IPS-15b (cell line): ENCODE results near the gene ZNF644.
"Not testable (repeated sequence)": the region's sequence is repeated elsewhere in the genome, so short reads cannot be mapped to it uniquely, and the experiment has no call there.

Experiments
- H3K27me3 ChIP-seq: one replicate; pipeline ENCODE4 v1.6.1; 2013; ENCODE audit warnings: low read length; ENCODE audit not compliant: control insufficient read depth, insufficient read depth
- H3K36me3 ChIP-seq: one replicate; pipeline ENCODE4 v1.6.1; 2013; ENCODE audit warnings: low read length; ENCODE audit not compliant: control insufficient read depth, insufficient read depth
- H3K4me1 ChIP-seq: one replicate; pipeline ENCODE4 v1.6.1; 2013; ENCODE audit warnings: mild to moderate bottlenecking, low read length; ENCODE audit not compliant: control insufficient read depth, insufficient read depth
- H3K4me3 ChIP-seq: one replicate; pipeline ENCODE4 v1.5.1; 2013; ENCODE audit warnings: low read depth, low read length
- H3K9ac ChIP-seq: one replicate; pipeline ENCODE4 v1.6.1; 2013; ENCODE audit warnings: low read depth, mild to moderate bottlenecking, low read length
- H3K9me3 ChIP-seq: one replicate; pipeline ENCODE4 v1.6.1; 2013; ENCODE audit warnings: mild to moderate bottlenecking, low read length; ENCODE audit not compliant: control insufficient read depth, insufficient read depth

Gene ZNF644

GRCh38 chr1:91044776-91045175 lies 22.9 kb upstream of the ZNF644 start:
- not testable (repeated sequence) for H3K4me1 ChIP-seq, H3K27me3 ChIP-seq, H3K36me3 ChIP-seq, H3K9me3 ChIP-seq, H3K9ac ChIP-seq, H3K4me3 ChIP-seq

- H3K4me3 ChIP-seq, H3K36me3 ChIP-seq, H3K9ac ChIP-seq, H3K4me1 ChIP-seq, H3K9me3 ChIP-seq: not testable (repeated sequence)
- H3K27me3 ChIP-seq, result peaks cover 12% of the 10 kb centered on the region
These were observed 20.5 kb upstream of the ZNF644 start for GRCh38 chr1:91042372-91042771.

- Histone ChIP-seq H3K9me3 (no peaks in the 10 kb centered on the region), H3K9ac (no peak overlapping the region), H3K36me3 (no peaks in the 10 kb centered on the region), H3K4me1 (no peaks in the 10 kb centered on the region), H3K4me3 (no peak overlapping the region), H3K27me3 (peaks cover 15% of the 10 kb centered on the region)
These were observed 16.7 kb upstream of the ZNF644 start for GRCh38 chr1:91038582-91038981.

DNA sequence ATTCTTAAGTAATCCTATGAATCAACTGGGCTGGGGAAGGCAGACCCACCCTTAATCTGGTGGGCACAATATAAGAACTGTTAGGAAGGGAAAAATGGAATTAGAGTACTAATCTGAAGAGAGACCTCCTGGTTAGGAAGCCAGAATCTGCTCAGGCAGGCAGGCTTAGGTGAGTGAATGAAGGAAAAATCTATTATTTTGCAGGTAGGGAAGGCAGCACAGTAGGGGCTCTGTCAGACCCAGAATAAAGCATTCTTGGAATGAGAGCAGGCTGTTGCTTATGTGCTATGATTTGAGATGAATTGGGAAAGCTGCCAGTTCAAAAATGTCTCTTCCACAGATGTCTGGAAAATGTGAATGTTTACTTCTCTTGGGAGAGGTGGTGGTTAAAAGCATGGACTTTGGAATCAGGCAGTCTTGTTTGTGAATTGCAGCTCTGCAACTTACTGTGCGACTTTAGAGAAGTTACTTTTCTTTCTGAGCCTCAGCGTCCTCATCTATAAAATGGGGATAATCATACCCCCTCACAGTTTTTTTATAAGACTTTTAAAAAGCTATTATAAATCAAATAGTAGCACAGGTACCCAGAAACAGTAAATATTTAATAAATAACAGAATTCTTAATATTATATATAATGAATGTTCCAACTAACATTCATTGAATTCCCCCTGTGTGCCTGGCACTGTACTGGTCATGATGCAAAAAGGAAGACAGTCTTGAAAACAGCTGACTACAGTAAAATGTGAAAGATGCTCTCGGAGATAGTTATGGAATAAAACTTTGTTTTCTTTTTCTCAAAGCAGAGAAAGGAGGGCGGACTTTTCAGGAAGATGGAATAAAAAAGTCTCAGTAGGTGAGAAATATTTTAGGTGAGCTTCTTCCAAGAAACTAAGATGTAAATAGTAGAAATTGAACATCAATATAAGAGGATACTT lies 15.3 kb upstream of the ZNF644 start:
- no peak overlapping the region for H3K9ac ChIP-seq
- no peaks in the 10 kb centered on the region for H3K4me1 ChIP-seq
- H3K4me3 ChIP-seq, result no peak overlapping the region
- H3K9me3 ChIP-seq, result no peaks in the 10 kb centered on the region
- peaks cover 15% of the 10 kb centered on the region for H3K27me3 ChIP-seq
- H3K36me3 ChIP-seq, result no peaks in the 10 kb centered on the region

DNA sequence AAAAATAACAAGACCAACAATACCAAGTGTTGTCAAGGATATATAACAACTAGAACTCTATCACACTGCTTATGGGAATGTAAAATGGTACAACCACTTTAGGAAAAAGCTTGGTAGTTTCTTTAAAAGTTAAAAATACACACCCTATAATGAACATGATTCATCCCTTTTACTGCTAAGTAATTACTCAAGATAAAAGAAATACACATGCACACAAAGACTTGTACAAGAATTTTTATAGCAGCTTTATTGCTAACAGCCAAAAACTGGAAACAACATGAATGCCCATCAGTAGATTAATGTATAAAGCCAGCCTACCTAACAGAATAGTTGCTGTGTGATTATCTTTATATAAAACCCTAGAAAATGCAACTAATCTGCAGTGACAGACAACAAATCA lies 10.5 kb upstream of the ZNF644 start:
- H3K27me3 ChIP-seq, result peaks cover 3% of the 10 kb centered on the region
- H3K9ac ChIP-seq, result no peak overlapping the region
- H3K4me1 ChIP-seq, result no peaks in the 10 kb centered on the region
- H3K36me3 ChIP-seq, result no peaks in the 10 kb centered on the region
- H3K9me3 ChIP-seq, result no peaks in the 10 kb centered on the region
- no peak overlapping the region for H3K4me3 ChIP-seq

DNA sequence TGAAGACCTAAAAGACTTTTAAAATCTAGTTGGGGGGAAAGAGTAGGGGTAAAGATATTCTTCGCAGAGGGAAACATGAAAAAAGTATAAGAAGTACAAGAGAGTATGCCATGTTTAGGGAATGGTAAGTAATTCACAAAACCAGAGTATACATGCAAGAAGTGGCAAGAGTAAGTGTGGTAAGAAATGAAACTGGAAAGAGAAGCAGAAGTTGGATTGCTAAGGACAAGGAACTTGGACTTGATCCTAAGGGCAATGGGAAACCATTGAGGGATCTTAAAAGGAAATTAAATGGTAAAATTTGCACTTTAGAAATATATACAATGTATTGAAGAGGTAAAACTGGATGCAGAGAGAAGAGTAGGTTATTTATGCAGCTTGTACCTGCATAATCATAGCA lies 9.2 kb upstream of the ZNF644 start:
- H3K4me3 ChIP-seq, result no peak overlapping the region
- H3K4me1 ChIP-seq, result no peaks in the 10 kb centered on the region
- H3K9me3 ChIP-seq, result no peaks in the 10 kb centered on the region
- no peaks in the 10 kb centered on the region for H3K27me3 ChIP-seq
- H3K9ac ChIP-seq, result no peak overlapping the region
- no peaks in the 10 kb centered on the region for H3K36me3 ChIP-seq

- H3K9ac ChIP-seq, result no peak overlapping the region
- H3K36me3 ChIP-seq, result no peaks in the 10 kb centered on the region
- H3K27me3 ChIP-seq, result no peaks in the 10 kb centered on the region
- H3K9me3 ChIP-seq, result no peaks in the 10 kb centered on the region
- no peak overlapping the region for H3K4me3 ChIP-seq
- peaks cover 11% of the 10 kb centered on the region for H3K4me1 ChIP-seq
These were observed 4.9 kb upstream of the ZNF644 start for GRCh38 chr1:91026777-91027176.

DNA sequence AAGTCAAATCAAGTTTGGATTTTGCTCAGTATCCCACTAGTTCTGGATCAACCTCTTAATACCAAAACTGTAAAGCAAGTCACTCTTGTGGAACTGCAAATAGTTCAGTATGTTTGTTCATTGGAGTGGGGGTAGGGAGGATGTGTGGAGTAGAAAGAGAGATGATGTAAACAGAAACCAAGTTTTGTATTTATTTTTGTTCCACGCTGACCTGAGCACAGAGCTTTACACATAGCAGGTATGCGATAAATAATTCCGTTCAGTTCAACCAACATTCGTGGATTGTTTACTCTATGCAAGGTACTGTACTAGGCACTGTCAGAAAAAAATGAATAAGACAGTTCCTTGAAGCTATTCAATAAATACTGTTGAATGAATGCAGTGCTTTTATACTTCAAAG lies 4.5 kb upstream of the ZNF644 start:
- H3K27me3 ChIP-seq, result no peaks in the 10 kb centered on the region
- H3K9me3 ChIP-seq, result no peaks in the 10 kb centered on the region
- no peaks in the 10 kb centered on the region for H3K36me3 ChIP-seq
- H3K9ac ChIP-seq, result no peak overlapping the region
- H3K4me3 ChIP-seq, result no peak overlapping the region
- H3K4me1 ChIP-seq, result peaks cover 11% of the 10 kb centered on the region

- no peaks in the 10 kb centered on the region for H3K36me3 ChIP-seq
- H3K4me3 ChIP-seq, result no peak overlapping the region
- H3K9me3 ChIP-seq, result no peaks in the 10 kb centered on the region
- no peaks in the 10 kb centered on the region for H3K27me3 ChIP-seq
- peaks cover 11% of the 10 kb centered on the region for H3K4me1 ChIP-seq
- H3K9ac ChIP-seq, result no peak overlapping the region
These were observed 2.8 kb upstream of the ZNF644 start for GRCh38 chr1:91024481-91025119.

DNA sequence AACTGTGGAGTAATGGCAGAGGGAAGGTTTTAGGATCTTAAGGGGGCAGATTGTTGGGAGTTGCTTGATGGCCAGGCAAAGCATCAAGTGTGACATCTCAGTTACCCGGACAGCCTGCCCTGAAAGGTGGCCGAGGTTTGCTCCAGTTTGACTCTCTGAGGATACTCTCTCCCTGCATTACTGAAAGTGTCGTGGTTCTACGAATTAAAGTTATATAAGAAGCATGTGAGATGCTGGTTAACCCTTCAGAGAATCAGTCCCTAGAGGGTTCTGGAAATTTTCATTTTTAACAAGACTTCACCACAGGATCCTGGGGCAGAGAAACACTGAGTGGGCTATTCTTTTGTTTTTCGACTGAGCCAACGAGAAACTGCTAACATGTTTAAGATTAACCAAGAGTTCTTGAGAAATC lies 689 bp upstream of the ZNF644 start:
- H3K4me3 ChIP-seq, result peak overlapping the region; percentile 94
- peak overlapping the region; percentile 97 for H3K9ac ChIP-seq
- no peaks in the 10 kb centered on the region for H3K9me3 ChIP-seq
- H3K27me3 ChIP-seq, result no peaks in the 10 kb centered on the region
- H3K4me1 ChIP-seq, result peaks cover 11% of the 10 kb centered on the region
- H3K36me3 ChIP-seq, result no peaks in the 10 kb centered on the region

GRCh38 chr1:91020967-91021685 lies 709 bp downstream of the ZNF644 start:
- H3K9me3 ChIP-seq, result no peaks in the 10 kb centered on the region
- no peaks in the 10 kb centered on the region for H3K36me3 ChIP-seq
- H3K27me3 ChIP-seq, result no peaks in the 10 kb centered on the region
- peaks cover 14% of the 10 kb centered on the region for H3K4me1 ChIP-seq
- peak overlapping the region; percentile 97 for H3K9ac ChIP-seq
- peak overlapping the region; percentile 94 for H3K4me3 ChIP-seq
